ENCODE data around the gene MEGF11.

The MEGF11 gene

DNA sequence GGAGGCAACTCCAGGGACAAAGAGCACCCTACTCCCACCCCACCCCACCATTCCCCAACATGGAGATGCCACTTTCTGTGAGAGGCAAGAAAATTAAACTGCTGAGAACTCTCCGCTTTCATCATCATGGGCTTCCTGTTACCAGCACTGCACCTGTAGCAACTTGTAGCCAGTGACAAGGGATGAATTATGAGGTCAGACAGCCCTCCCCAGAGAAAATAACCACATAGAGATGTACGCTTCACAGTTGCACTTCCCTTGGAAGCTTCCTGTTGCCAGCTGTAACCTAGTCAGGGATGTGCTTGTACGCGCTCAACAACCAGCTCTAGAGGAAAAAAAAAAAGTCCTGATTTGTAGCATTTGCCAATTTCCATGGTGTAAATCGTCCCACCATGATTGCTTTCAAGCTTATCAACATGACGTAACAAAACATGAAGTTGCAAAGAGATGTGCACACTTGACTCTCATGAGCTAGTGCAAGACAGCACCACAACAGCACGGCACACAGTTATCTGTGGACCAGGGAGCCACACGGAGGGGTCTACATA lies 238.8 kb downstream of the MEGF11 start:
- H3K27ac Mint-ChIP-seq: no peak overlapping the region
- peaks cover 26% of the 10 kb centered on the region for H3K4me1 Mint-ChIP-seq
- H3K4me3 Mint-ChIP-seq: no peak overlapping the region
- H3K27me3 Mint-ChIP-seq (ENCODE audit: low read depth, poor library complexity): peaks cover 31% of the 10 kb centered on the region
- TF ChIP-seq, protein P1, sequence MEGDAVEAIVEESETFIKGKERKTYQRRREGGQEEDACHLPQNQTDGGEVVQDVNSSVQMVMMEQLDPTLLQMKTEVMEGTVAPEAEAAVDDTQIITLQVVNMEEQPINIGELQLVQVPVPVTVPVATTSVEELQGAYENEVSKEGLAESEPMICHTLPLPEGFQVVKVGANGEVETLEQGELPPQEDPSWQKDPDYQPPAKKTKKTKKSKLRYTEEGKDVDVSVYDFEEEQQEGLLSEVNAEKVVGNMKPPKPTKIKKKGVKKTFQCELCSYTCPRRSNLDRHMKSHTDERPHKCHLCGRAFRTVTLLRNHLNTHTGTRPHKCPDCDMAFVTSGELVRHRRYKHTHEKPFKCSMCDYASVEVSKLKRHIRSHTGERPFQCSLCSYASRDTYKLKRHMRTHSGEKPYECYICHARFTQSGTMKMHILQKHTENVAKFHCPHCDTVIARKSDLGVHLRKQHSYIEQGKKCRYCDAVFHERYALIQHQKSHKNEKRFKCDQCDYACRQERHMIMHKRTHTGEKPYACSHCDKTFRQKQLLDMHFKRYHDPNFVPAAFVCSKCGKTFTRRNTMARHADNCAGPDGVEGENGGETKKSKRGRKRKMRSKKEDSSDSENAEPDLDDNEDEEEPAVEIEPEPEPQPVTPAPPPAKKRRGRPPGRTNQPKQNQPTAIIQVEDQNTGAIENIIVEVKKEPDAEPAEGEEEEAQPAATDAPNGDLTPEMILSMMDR (IDR thresholded peaks at IDR 0.05): no peak
- H3K36me3 Mint-ChIP-seq (ENCODE audit: low read depth): no peaks in the 10 kb centered on the region
- DNase-seq: no peak
- H3K9me3 Mint-ChIP-seq: peaks cover 14% of the 10 kb centered on the region

DNA sequence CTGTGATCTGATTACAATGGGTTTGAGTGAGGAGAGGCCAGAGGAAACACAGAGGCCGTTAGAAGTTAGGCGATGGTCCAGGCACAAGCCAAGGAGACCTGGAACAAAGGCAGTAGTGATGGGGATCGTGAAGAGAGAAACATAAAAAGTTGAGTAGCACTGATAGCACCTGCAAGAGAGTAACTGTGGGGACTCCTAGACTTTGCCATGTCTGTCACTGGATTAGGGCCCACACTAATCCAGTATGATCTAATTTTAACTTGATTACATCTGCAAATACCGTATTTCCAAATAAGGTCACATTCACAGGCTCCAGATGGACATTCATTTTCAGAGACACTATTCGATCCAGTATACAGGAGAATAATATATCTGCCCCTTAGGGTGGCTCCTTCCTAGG lies 239.5 kb downstream of the MEGF11 start:
- TF ChIP-seq, protein P1 (IDR thresholded peaks at IDR 0.05): no peak
- H3K36me3 Mint-ChIP-seq (ENCODE audit: low read depth): no peaks in the 10 kb centered on the region
- peaks cover 14% of the 10 kb centered on the region for H3K9me3 Mint-ChIP-seq
- no peak for DNase-seq
- H3K27ac Mint-ChIP-seq: no peak overlapping the region
- peaks cover 21% of the 10 kb centered on the region for H3K4me1 Mint-ChIP-seq
- H3K4me3 Mint-ChIP-seq: no peak overlapping the region
- peaks cover 29% of the 10 kb centered on the region for H3K27me3 Mint-ChIP-seq (ENCODE audit: low read depth, poor library complexity)

DNA sequence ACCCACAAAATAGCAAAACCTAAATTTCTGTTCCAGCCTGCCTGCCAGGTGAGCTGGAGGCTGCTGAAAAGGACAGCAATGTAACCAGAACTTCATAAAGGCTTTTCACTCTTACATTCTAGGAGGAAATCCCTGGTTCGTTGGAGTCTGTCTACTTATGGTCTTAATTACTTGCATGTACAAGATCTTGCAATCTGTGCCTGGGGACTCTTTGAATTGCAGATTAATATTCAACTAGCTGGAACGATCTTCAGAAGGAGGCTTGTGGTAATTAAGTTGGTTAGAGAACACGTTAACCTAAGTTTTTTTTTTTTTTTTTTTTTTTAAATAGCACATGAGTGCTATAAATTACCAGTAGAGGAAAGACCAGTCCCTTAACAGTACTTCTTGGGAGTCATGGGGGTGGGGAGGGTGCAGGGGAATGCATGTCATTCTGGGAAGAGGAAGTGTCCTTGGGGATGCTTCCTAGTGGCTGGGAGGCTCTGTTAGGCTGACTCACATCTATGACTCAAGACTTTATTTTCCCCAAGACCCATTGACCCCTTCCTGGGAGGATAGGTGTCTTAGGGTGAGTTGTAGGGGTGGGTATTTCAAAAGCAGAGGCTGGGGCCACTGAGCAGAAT lies 244.5 kb downstream of the MEGF11 start:
- no peak overlapping the region for H3K4me3 Mint-ChIP-seq
- DNase-seq: no peak
- TF ChIP-seq, protein P1 (IDR thresholded peaks at IDR 0.05): no peak
- H3K9me3 Mint-ChIP-seq: no peaks in the 10 kb centered on the region
- no peak overlapping the region for H3K27ac Mint-ChIP-seq
- peaks cover 5% of the 10 kb centered on the region for H3K4me1 Mint-ChIP-seq
- peaks cover 44% of the 10 kb centered on the region for H3K27me3 Mint-ChIP-seq (ENCODE audit: low read depth, poor library complexity)
- no peaks in the 10 kb centered on the region for H3K36me3 Mint-ChIP-seq (ENCODE audit: low read depth)

DNA sequence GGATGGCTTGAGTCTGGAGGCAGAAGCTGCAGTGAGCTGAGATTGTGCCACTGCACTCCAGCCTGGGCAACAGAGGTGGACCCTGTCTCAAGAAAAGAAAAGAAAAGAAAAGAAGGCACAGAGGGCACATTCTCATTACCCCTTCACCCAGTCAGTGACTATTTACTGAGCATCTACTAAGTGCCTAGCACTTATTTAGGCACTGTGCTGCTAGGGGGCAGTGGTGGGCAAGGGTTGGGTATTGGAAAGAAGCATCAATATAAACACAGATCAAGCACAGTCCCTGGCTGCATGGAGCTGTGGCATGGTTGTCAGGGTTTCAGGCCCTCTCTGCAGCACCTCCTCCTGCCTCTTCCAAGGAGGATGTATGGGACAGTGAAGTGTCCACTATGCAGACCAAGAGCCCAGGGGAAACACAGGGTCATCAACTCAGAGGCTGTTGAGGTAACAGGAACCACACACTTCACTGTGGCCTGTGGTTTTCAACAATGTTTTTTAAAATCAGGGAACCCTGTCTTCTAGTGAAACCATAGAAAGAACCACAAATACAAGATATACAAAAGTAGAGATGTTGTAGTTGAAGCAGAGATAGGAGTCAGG lies 245.8 kb downstream of the MEGF11 start:
- H3K36me3 Mint-ChIP-seq (ENCODE audit: low read depth): no peaks in the 10 kb centered on the region
- H3K9me3 Mint-ChIP-seq: no peaks in the 10 kb centered on the region
- peaks cover 49% of the 10 kb centered on the region for H3K27me3 Mint-ChIP-seq (ENCODE audit: low read depth, poor library complexity)
- no peak overlapping the region for H3K4me3 Mint-ChIP-seq
- H3K4me1 Mint-ChIP-seq: peaks cover 5% of the 10 kb centered on the region
- TF ChIP-seq, protein P1 (IDR thresholded peaks at IDR 0.05): no peak
- no peak for DNase-seq
- no peak overlapping the region for H3K27ac Mint-ChIP-seq

DNA sequence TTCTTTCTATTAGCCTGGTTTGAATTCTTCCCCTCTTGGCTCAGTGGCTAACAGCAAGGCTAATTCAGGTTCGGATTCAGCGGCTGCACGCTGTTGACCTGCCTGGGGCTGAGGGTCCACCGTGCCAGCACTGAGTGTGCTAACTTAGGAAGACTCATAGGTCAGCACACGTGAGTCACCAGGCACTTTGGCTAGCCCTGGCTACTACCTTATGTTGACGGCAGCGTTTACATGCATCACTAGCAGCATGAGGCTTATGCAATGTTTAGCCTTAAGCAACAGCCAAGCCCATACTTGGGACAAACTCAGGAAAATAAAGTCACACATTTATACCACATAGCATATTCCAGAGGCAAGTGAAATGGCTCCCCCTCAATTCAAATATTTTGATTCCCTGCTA lies 246.6 kb downstream of the MEGF11 start:
- no peak for DNase-seq
- TF ChIP-seq, protein P1 (IDR thresholded peaks at IDR 0.05): no peak
- Mint-ChIP-seq H3K27ac (no peak overlapping the region), H3K27me3 (ENCODE audit: low read depth, poor library complexity) (peaks cover 52% of the 10 kb centered on the region), H3K36me3 (ENCODE audit: low read depth) (no peaks in the 10 kb centered on the region), H3K4me1 (peaks cover 7% of the 10 kb centered on the region), H3K9me3 (no peaks in the 10 kb centered on the region), H3K4me3 (no peak overlapping the region)

All from nephron progenitor cell (in vitro differentiated cells).